GM19193 (cell line): ENCODE results near the gene RMRP.

ENCODE experiments used
- POLR2A ChIP-seq: IDR thresholded peaks from 4 replicates; pipeline ENCODE4 v1.6.1; 2011; ENCODE audit not compliant: insufficient read depth, insufficient read length; ENCODE audit errors: extremely low read depth

RMRP gene

DNA sequence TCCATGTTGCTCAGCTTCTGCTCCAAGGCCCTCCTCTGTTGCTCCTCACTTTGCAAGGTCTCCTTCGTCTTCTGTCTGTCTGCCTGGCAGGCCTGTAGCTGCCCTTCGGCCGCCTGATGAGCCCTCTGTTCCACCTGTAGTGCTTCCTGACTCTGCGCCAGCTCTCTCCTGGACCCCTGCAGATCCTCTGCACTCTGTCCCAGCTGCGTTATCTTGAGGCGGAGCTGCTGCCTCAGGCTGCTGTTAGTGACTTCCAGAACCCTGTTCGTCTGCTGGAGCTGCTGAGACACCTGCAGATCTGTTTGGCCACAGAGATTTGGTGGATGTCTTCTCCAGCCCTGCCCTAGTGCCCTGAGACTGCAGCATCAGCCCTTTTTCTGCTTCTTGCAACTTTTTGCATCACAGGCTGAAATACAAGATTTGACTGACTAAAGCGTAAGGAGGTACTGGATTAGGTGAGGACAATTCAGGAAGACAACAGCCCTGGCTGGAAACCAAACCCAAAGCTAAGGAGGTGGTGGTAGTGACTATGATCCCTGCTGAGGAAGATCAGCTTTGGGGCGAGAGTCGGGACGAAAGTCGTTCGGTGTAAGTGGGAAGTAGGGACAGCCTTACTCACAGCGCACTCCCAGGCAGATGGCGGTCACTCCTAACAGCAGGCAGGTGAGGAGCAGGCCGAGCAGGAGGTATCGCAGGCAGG lies 41.7 kb downstream of the RMRP start:
- TF ChIP-seq POLR2A = no peak

DNA sequence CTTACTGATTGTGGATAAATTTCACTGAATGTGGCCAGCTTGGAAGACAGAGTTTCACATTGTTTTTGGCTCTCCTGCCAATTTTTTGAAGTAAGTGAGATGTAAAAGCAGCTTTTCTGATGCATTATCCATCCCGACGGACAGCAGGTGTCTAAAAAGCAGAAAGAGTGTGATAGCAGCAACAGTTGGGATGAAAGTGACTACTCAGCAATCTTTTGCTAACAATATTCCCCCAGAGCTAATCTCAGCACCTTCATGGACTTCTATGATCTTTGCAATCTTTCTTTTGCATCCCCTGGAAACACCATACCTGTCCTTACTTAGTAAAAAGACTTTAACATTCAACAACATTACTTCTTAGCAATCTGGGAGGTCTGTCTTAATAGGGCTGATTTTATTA lies 45.0 kb downstream of the RMRP start:
- TF ChIP-seq POLR2A = no peak

DNA sequence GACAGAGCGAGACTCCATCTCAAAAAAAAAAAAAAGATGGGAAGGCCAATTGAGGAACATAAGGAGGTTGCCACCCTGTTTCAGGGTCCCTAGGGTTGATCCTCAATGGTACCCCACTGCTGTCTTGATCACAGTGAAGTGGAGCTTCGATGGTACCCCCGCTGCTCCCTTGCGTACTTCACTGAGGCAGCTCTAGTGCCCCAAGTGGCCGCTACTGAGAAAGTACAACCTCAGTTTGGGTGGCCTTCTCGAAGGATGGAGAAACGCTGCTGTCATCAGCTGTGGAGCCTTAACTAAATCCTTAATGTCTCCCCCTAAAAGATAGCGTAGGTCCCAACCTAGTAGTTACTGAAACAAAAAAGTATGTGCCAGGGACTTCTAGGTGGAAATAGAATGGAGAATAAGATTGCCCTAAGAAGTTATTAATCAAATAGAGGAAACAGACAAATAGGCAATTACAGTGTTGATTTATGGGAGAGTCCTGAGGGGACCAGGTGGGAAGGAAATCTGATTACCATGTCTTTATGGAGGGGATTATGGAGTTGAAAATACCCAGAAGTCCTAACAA lies 46.5 kb downstream of the RMRP start:
- no peak for TF ChIP-seq POLR2A

DNA sequence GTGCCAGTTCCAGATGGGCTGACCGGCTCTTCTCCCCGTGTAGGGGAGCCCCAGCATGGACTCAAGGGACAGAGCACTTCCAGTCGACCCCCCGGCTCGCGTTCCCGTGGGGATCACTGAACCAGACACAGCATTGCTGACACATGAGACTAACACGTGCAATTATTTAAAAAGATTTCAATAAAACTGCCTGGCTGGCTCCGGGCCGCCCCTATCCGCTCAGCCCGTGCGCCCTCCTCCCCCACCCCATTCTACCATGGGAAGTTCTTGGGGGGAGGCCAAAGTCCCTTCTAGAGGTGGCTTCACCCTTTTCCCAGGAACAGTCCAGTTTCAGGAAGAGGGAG lies 48.0 kb downstream of the RMRP start:
- no peak for TF ChIP-seq POLR2A

DNA sequence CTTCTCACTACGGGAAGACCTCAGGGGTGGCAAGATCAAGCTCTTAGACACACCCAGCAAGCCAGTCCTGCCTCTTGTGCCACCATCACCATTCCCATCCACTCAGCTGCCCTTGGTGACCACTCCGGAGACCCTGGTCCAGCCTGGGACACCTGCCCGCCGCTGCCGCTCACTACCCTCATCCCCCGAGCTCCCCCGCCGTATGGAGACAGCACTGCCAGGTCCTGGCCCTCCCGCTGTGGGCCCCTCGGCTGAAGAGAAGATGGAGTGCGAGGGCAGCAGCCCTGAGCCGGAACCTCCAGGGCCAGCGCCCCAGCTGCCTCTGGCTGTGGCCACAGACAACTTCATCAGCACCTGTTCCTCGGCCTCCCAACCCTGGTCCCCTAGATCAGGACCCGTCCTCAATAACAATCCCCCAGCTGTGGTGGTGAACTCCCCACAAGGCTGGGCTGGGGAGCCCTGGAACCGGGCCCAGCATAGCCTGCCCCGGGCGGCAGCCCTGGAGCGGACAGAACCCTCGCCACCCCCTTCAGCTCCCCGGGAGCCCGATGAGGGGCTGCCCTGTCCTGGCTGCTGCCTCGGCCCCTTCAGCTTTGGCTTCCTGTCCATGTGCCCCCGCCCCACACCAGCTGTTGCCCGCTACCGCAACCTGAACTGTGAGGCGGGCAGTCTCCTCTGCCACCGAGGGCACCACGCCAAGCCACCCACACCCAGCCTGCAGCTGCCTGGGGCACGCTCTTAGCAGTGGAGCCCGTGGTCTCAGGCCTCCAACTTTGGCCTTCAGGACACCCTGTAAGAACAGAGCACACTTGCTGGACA lies 48.6 kb downstream of the RMRP start:
- no peak for TF ChIP-seq POLR2A

DNA sequence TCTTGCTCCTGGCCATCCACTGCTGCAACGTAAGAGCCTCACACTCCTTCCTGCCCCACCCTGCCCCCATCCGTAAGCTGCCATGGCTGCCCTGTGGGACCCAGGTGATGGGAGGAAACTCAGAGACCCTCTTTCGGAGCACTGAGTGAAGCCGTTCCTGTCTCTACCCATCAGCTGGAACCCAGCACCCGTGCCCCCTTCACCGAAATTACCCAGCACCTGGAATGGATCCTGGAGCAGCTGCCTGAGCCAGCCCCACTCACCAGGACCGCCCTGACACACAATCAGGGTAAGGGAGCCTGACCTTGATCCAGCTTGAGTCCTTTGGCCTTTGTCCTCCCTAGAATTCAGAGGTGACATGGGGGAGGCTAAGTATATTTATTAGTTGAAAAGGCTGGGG lies 49.6 kb downstream of the RMRP start:
- TF ChIP-seq POLR2A = no peak
